Heart left ventricle (tissue), 16 donors: ENCODE measurements around the gene SLC9A8. TPM values are rescaled to one million over a fixed set of nuclear protein-coding genes. Genes with fewer than 3 reads are reported as not detected.
A peak's percentile ranks its signal among the peaks of the same experiment; 100 is the strongest.

Experiments
- ATAC-seq, 4 donors: fragments of 200-7000 bp; cut with Tn5 transposase; one replicate each; pipeline ENCODE4 v1.9.1; 2020 to 2022; ENCODE audit warnings: moderate library complexity in 4 of 4, mild to moderate bottlenecking in 3 of 4, moderate number of reproducible peaks in 1 of 4
- DNase-seq, 5 donors: peaks; one replicate each; pipeline ENCODE4 v3.0.0-alpha.2; 2020
- H3K27ac ChIP-seq, 12 donors: fragments of 200-600 bp; sonication (generic) in 4 of 12; one replicate each; pipeline versions ENCODE4 v1.5.0 to v1.8.0; 2016 to 2022; ENCODE audit warnings: mild to moderate bottlenecking in 2 of 12
- H3K27me3 ChIP-seq, 9 donors: fragments of 200-600 bp; sonication (generic) in 2 of 9; one replicate each; pipeline versions ENCODE4 v1.5.1 to v1.8.0; 2016 to 2022; ENCODE audit warnings: mild to moderate bottlenecking in 3 of 9
- H3K36me3 ChIP-seq, 9 donors: fragments of 200-600 bp; sonication (generic) in 2 of 9; one replicate each; pipeline versions ENCODE4 v1.5.0 to v1.8.0; 2018 to 2022; ENCODE audit warnings: mild to moderate bottlenecking in 2 of 9
- H3K4me1 ChIP-seq, 12 donors: fragments of 200-600 bp; sonication (generic) in 4 of 12; one replicate each; pipeline versions ENCODE4 v1.5.0 to v1.8.0; 2016 to 2022; ENCODE audit warnings: mild to moderate bottlenecking in 3 of 12
- H3K4me3 ChIP-seq, 12 donors: fragments of 200-600 bp; sonication (generic) in 4 of 12; one replicate each; pipeline versions ENCODE4 v1.5.0 to v1.8.0; 2017 to 2022; ENCODE audit warnings: mild to moderate bottlenecking in 9 of 12, moderate library complexity in 4 of 12
- H3K9me3 ChIP-seq, 12 donors: fragments of 200-600 bp; sonication (generic) in 4 of 12; one replicate each; pipeline versions ENCODE4 v1.5.0 to v1.8.0; 2016 to 2022; ENCODE audit warnings: mild to moderate bottlenecking in 1 of 12
- POLR2A ChIP-seq, 2 donors: fragments of 450-650 bp; IDR thresholded peaks; one replicate each; pipeline ENCODE4 v1.6.1; 2017; ENCODE audit warnings: antibody characterized with exemption in 2 of 2, mild to moderate bottlenecking in 2 of 2, moderate library complexity in 2 of 2
- WGBS, 4 donors: extraction: QIAGEN DNeasy Blood & Tissue Kit in 2 of 4; methylation state at CpG; one replicate each; pipeline versions ENCODE4 v1.1.5 to v1.1.7; 2013 to 2018; 5-methylcytosine and 5-hydroxymethylcytosine counted together
- intact Hi-C, 10 donors: fragments of 100-400 bp; cut with DNase I; formaldehyde crosslinking; loops; one replicate each; pipeline versions ENCODE4 v1.11.1 to v1.14.2; 2022
- polyA plus RNA-seq, 2 donors: library from polyadenylated mRNA; stranded (reverse); fragments of 200-250 nt; gene quantifications; one replicate each; pipeline ENCODE4 v1.2.3, GENCODE V29; 2013
- total RNA-seq, 9 donors: library from RNA; depleted of rRNA in 2 of 9; stranded (reverse); fragments of >200 nt in 2 of 9; fragmentation: NEBNext Ultra II Directional in 3 of 9; extraction: Animal tissue kit (Norgen Biotek cat#: 25700) in 3 of 9; gene quantifications; one replicate each; pipeline versions ENCODE4 v1.1.0 to v1.2.4, GENCODE V29; 2016 to 2023
- TF ChIP-seq, protein P1 (sequence below), 12 donors: fragments of 200-600 bp; sonication (generic) in 4 of 12; IDR thresholded peaks; one replicate each; pipeline versions ENCODE4 v1.5.0 to v1.8.0; 2018 to 2022; ENCODE audit warnings: antibody characterized with exemption in 12 of 12, mild to moderate bottlenecking in 5 of 12
- donor health status: ischemic (EF 13 %, LVEDD 7.1; RV severe dilation, severe dysfunction).
- donor health status: healthy with polysubstance abuse.
- donor health status: DM: no; HTN: yes; CAD: no.
- donor health status: DM: no; HTN: no; CAD: no.
- donor health status: ischemic (EF 25% LVEDD 6.9; RV normal size, moderate dysfunction).
- donor health status: ischemic (EF 25% LVEDD 5.7; RV mildly dilated, moderate dysfunction).
- donor health status: healthy.
- donor health status: DM: yes; HTN: yes; CAD: no.
- donor health status: ischemic (EF 35%, LVEDD 5.7; RV mildly dilated, moderate dysfunction).
- donor health status: nonischemic (EF 11% LVEDD 7.7; RV severe dilation, severe dysfunction).
- donor health status: DM: yes; HTN: yes; CAD: no.
- donor health status: PGD.
- donor health status: ischemic (EF 29% LVEDD 5.4; RV normal size, mild dysfunction).
- donor health status: nonischemic (EF 23%, LVEDD 6.1; RV moderate dilation, normal function).

SLC9A8 gene
- total and polyA plus RNA-seq, 11 donors = 4.6 to 12.5 (median 6.2) TPM

DNA sequence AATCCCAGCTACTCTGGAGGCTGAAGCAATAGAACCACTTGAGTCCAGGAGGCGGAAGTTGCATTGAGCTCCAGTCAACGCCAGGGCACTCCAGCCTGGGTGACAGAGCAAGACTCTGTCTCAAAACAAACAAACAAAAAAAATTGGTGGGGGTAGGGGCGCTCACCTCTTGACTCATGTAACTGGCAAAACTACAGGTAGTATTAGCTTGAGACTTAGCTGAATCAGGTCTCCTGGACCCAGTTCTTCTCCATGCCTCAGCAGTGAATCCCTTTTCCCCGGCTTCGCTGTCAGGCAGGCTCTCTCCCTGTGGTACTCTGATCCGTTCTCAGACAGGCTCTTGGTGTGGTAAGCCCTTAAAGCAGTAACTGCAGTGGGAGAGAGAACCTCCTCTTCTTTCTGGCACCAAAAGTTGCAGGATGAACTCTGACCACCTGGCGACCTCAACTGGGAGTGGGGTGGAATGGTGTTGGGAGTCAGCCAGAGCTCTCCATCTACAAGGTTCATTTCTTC lies 12.9 kb downstream of the SLC9A8 start:
- intact Hi-C loops = no loop called here
- Histone ChIP-seq H3K9me3 (no peaks in the 10 kb centered on the region), H3K36me3 (peaks cover 4 to 83% (median 65%) of the 10 kb centered on the region in 9 donors), H3K27me3 (no peaks in the 10 kb centered on the region), H3K4me3 (no peak overlapping the region), H3K27ac (no peak overlapping the region), H3K4me1 (peaks cover 0 to 25% (median 8%) of the 10 kb centered on the region in 12 donors)
- WGBS, 4 donors = 86 to 92% (median 90%) methylated on average over 6 to 7 of the region's 7 CpGs
- DNase-seq = no peak
- ATAC-seq = no peak
- no peak for TF ChIP-seq POLR2A (IDR thresholded peaks at IDR 0.05)
- TF ChIP-seq, protein P1, sequence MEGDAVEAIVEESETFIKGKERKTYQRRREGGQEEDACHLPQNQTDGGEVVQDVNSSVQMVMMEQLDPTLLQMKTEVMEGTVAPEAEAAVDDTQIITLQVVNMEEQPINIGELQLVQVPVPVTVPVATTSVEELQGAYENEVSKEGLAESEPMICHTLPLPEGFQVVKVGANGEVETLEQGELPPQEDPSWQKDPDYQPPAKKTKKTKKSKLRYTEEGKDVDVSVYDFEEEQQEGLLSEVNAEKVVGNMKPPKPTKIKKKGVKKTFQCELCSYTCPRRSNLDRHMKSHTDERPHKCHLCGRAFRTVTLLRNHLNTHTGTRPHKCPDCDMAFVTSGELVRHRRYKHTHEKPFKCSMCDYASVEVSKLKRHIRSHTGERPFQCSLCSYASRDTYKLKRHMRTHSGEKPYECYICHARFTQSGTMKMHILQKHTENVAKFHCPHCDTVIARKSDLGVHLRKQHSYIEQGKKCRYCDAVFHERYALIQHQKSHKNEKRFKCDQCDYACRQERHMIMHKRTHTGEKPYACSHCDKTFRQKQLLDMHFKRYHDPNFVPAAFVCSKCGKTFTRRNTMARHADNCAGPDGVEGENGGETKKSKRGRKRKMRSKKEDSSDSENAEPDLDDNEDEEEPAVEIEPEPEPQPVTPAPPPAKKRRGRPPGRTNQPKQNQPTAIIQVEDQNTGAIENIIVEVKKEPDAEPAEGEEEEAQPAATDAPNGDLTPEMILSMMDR (IDR thresholded peaks at IDR 0.05) = no peak

DNA sequence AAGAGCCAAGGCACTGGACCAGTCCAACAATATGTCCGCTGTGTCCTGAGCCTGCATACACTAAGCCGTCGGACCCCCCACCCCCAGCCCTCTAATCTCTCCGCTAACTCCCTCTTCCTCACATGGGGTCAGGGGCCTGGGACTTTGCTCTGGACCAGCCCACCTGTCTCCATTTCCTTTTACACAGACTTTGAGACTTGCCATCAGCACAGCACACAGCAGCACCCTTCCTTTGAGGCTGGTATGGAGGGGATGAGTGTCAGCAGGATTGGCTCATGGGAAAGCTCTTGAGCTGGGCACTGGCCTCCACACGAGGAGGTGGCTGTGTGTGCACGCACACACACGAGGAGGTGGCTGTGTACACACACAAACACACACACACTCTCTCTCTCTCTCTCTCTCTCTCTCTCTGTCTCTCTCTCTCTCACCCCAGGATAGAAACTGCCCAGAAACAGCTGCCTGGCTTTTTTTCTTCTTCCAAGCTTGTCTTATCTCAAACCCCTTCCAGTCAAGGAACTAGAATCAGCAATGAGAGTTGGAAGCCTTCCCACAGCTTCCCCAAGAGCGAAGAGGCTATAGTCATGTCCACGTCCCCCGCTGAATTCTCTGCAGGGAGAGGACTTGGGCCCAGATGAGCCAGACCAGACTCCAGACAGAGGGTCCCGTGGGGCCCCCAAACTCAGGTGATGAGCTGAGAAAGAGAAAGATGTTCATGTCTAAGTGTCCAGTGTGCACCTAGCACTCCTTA lies 18.6 kb downstream of the SLC9A8 start:
- DNase-seq = no peak
- peak in 1 of 4 donors; percentile 9 for ATAC-seq
- intact Hi-C loops = loop anchor here in 1 of 10 donors (5.0 kb wide), 1 partner anchor 214 kb away; no protein-coding TSS in a partner anchor

DNA sequence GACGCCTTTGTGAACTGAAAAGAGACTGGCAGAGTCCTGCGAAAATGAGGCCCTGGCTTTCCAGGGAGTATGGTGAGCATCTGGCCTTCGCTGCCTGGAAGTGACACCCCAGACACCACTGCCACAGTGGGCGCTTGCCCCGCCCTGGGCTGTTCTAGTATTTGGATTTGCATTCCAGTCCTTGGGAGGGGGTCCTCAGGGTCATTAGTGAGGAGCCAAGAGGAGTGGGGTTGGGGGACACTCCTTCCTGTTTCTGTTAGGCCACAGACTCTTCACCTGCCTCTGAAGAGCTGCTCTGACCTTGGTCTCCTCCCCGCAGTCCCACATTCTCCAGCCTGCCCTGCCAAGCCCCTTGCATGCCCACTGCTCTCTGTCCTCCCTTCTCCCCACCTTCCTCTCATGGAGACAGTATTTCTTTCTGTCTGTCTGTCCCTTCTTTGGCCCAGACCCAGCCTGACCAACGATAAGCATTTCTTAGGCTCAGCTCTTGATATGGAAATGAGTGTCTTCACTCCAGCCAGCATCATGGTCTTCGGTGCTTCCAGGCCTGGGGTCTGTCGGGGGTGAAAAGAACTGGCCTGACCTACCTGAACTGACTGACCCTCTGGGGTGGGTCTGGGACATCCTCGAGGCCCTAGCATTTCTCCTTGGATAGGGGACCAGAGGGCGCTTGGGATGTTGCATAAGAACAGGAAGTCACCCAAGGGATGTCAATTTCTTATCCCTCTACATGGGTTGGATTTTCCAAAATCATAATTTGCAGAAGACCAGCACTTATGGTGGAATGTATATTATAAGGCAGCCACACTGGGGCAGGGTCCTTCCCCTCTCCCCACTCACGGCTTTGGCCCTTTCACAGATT lies 19.4 kb downstream of the SLC9A8 start:
- Histone ChIP-seq H3K9me3 (no peaks in the 10 kb centered on the region), H3K36me3 (peaks cover 0 to 61% (median 37%) of the 10 kb centered on the region in 9 donors), H3K4me3 (no peak overlapping the region), H3K27ac (no peak overlapping the region), H3K4me1 (no peaks in the 10 kb centered on the region), H3K27me3 (no peaks in the 10 kb centered on the region)
- no peak for DNase-seq
- TF ChIP-seq, protein P1 (IDR thresholded peaks at IDR 0.05) = no peak
- TF ChIP-seq POLR2A (IDR thresholded peaks at IDR 0.05) = no peak
- WGBS, 4 donors = 80 to 83% (median 81%) methylated on average over 10 to 12 of the region's 12 CpGs
- intact Hi-C loops = loop anchor here in 1 of 10 donors (5.0 kb wide), 1 partner anchor 215 kb away; no protein-coding TSS in a partner anchor
- no peak for ATAC-seq

More for the DNA sequence above, 18.6 kb downstream of the SLC9A8 start:
- Histone ChIP-seq H3K4me1 (no peaks in the 10 kb centered on the region), H3K27ac (no peak overlapping the region), H3K27me3 (no peaks in the 10 kb centered on the region), H3K9me3 (no peaks in the 10 kb centered on the region), H3K4me3 (no peak overlapping the region), H3K36me3 (peaks cover 0 to 67% (median 40%) of the 10 kb centered on the region in 9 donors)
- WGBS, 4 donors = 79 to 82% (median 81%) methylated on average over 11 of the region's 11 CpGs
- TF ChIP-seq, protein P1 (IDR thresholded peaks at IDR 0.05) = no peak
- TF ChIP-seq POLR2A (IDR thresholded peaks at IDR 0.05) = no peak
